ENCODE results near the gene HGFAC.

HGFAC gene

GRCh38 chr4:3424522-3425095 lies 17.2 kb upstream of the HGFAC start:
- Histone ChIP-seq H3K27me3 (replicated peaks) (no peaks in the 10 kb centered on the region), H3K4me3 (ENCODE audit: low read depth, low read length) (no peak overlapping the region), H3K27ac (no peak overlapping the region), H3K36me3 (replicated peaks) (no peaks in the 10 kb centered on the region)
- no peak for DNase-seq
- in situ Hi-C loops (cut with HindIII; ENCODE audit: low pct_ligation_motif_present, low sequenced_read_pairs) = no loop called here
- TF ChIP-seq CTCF (IDR thresholded peaks at IDR 0.05; ENCODE audit: low read depth, low read length, missing control alignments) = no peak

GRCh38 chr4:3426465-3427133 lies 15.2 kb upstream of the HGFAC start:
- Histone ChIP-seq H3K4me3 (ENCODE audit: low read depth, low read length) (no peak overlapping the region), H3K36me3 (replicated peaks) (no peaks in the 10 kb centered on the region), H3K27me3 (replicated peaks) (no peaks in the 10 kb centered on the region), H3K27ac (no peak overlapping the region)
- no peak for TF ChIP-seq CTCF (IDR thresholded peaks at IDR 0.05; ENCODE audit: low read depth, low read length, missing control alignments)
- in situ Hi-C loops (cut with HindIII; ENCODE audit: low pct_ligation_motif_present, low sequenced_read_pairs) = no loop called here
- no peak for DNase-seq

- in situ Hi-C loops (cut with HindIII; ENCODE audit: low pct_ligation_motif_present, low sequenced_read_pairs) = no loop called here
- TF ChIP-seq CTCF (IDR thresholded peaks at IDR 0.05; ENCODE audit: low read depth, low read length, missing control alignments) = no peak
- H3K27me3 ChIP-seq (replicated peaks) = no peaks in the 10 kb centered on the region
- H3K4me3 ChIP-seq (ENCODE audit: low read depth, low read length) = no peak overlapping the region
- no peak overlapping the region for H3K27ac ChIP-seq
- DNase-seq = no peak
- no peaks in the 10 kb centered on the region for H3K36me3 ChIP-seq (replicated peaks)
These were observed 14.7 kb upstream of the HGFAC start for GRCh38 chr4:3427134-3427476.

GRCh38 chr4:3427706-3428446 lies 13.9 kb upstream of the HGFAC start:
- no peak for DNase-seq
- TF ChIP-seq CTCF (IDR thresholded peaks at IDR 0.05; ENCODE audit: low read depth, low read length, missing control alignments) = no peak
- in situ Hi-C loops (cut with HindIII; ENCODE audit: low pct_ligation_motif_present, low sequenced_read_pairs) = no loop called here
- no peak overlapping the region for H3K4me3 ChIP-seq (ENCODE audit: low read depth, low read length)
- no peak overlapping the region for H3K27ac ChIP-seq
- H3K36me3 ChIP-seq (replicated peaks) = no peaks in the 10 kb centered on the region
- H3K27me3 ChIP-seq (replicated peaks) = no peaks in the 10 kb centered on the region

- Histone ChIP-seq H3K27ac (no peak overlapping the region), H3K27me3 (replicated peaks) (no peaks in the 10 kb centered on the region), H3K4me3 (ENCODE audit: low read depth, low read length) (no peak overlapping the region), H3K36me3 (replicated peaks) (no peaks in the 10 kb centered on the region)
- no peak for DNase-seq
- in situ Hi-C loops (cut with HindIII; ENCODE audit: low pct_ligation_motif_present, low sequenced_read_pairs) = no loop called here
- TF ChIP-seq CTCF (IDR thresholded peaks at IDR 0.05; ENCODE audit: low read depth, low read length, missing control alignments) = no peak
These were observed 12.1 kb upstream of the HGFAC start for GRCh38 chr4:3429651-3430050.
